Measurements from ENCODE around the gene SRPK2. TPM values are rescaled to one million over a fixed set of nuclear protein-coding genes. Genes with fewer than 3 reads are reported as not detected.
"Not testable (repeated sequence)": the region's sequence is repeated elsewhere in the genome, so short reads cannot be mapped to it uniquely, and the experiment has no call there.

SRPK2 gene
- polyA plus RNA-seq, 3 donors, result 8.5 to 17.1 (median 14.1) TPM

- 61 to 100% (median 94%) methylated on average over 1 of the region's 1 CpG for WGBS, 3 donors
- no peak overlapping the region for H3K27ac ChIP-seq (ENCODE audit: low read depth, low read length)
Observed at GRCh38 chr7:105215821-105216220, 172.9 kb downstream of the SRPK2 start.

- H3K27ac ChIP-seq (ENCODE audit: low read depth, low read length), result no peak overlapping the region
- WGBS, 3 donors, result 91 to 96% (median 96%) methylated on average over 4 of the region's 4 CpGs
Observed at GRCh38 chr7:105215182-105215581, 173.5 kb downstream of the SRPK2 start.

- H3K27ac ChIP-seq (ENCODE audit: low read depth, low read length), result no peak overlapping the region
- WGBS, 3 donors, result 55 to 84% (median 65%) methylated on average over 2 of the region's 2 CpGs
Observed at GRCh38 chr7:105213611-105214010, 175.1 kb downstream of the SRPK2 start.

- 63 to 95% (median 88%) methylated on average over 1 of the region's 1 CpG for WGBS, 3 donors
- H3K27ac ChIP-seq (ENCODE audit: low read depth, low read length), result no peak overlapping the region
Observed at GRCh38 chr7:105212212-105212611, 176.5 kb downstream of the SRPK2 start.

- no peak overlapping the region for H3K27ac ChIP-seq (ENCODE audit: low read depth, low read length)
Observed at GRCh38 chr7:105210721-105211205, 178.0 kb downstream of the SRPK2 start.

GRCh38 chr7:105209870-105210269, 178.9 kb downstream of the SRPK2 start:
- no peak overlapping the region for H3K27ac ChIP-seq (ENCODE audit: low read depth, low read length)
- 50 to 64% (median 64%) methylated on average over 3 of the region's 3 CpGs for WGBS, 3 donors

More at GRCh38 chr7:105210721-105211205, 178.0 kb downstream of the SRPK2 start:
- 44 to 63% (median 47%) methylated on average over 5 of the region's 5 CpGs for WGBS, 3 donors

GRCh38 chr7:105209433-105209832, 179.3 kb downstream of the SRPK2 start:
- WGBS, 3 donors, result 78 to 100% (median 95%) methylated on average over 1 of the region's 1 CpG
- H3K27ac ChIP-seq (ENCODE audit: low read depth, low read length), result no peak overlapping the region

- 95 to 100% (median 98%) methylated on average over 2 of the region's 2 CpGs for WGBS, 3 donors
Observed at GRCh38 chr7:105206985-105207384, 181.7 kb downstream of the SRPK2 start.

GRCh38 chr7:105205592-105206237, 183.0 kb downstream of the SRPK2 start:
- 81 to 90% (median 82%) methylated on average over 7 of the region's 7 CpGs for WGBS, 3 donors
- H3K27ac ChIP-seq (ENCODE audit: low read depth, low read length), result no peak overlapping the region

More at GRCh38 chr7:105206985-105207384, 181.7 kb downstream of the SRPK2 start:
- no peak overlapping the region for H3K27ac ChIP-seq (ENCODE audit: low read depth, low read length)

- no peak overlapping the region for H3K27ac ChIP-seq (ENCODE audit: low read depth, low read length)
- WGBS, 3 donors, result 77 to 95% (median 89%) methylated on average over 2 of the region's 2 CpGs
Observed at GRCh38 chr7:105204953-105205352, 183.8 kb downstream of the SRPK2 start.

GRCh38 chr7:105204520-105204919, 184.2 kb downstream of the SRPK2 start:
- 84 to 95% (median 92%) methylated on average over 9 of the region's 9 CpGs for WGBS, 3 donors
- H3K27ac ChIP-seq (ENCODE audit: low read depth, low read length), result no peak overlapping the region

- WGBS, 3 donors, result 77 to 81% (median 79%) methylated on average over 3 of the region's 3 CpGs
- no peak overlapping the region for H3K27ac ChIP-seq (ENCODE audit: low read depth, low read length)
Observed at GRCh38 chr7:105202616-105203015, 186.1 kb downstream of the SRPK2 start.

GRCh38 chr7:105199386-105199785, 189.3 kb downstream of the SRPK2 start:
- no peak overlapping the region for H3K27ac ChIP-seq (ENCODE audit: low read depth, low read length)
- WGBS, 3 donors, result 80 to 100% (median 98%) methylated on average over 1 of the region's 1 CpG

GRCh38 chr7:105198223-105198622, 190.5 kb downstream of the SRPK2 start:
- no peak overlapping the region for H3K27ac ChIP-seq (ENCODE audit: low read depth, low read length)
- WGBS, 3 donors, result 23 to 56% (median 50%) methylated on average over 2 of the region's 2 CpGs

GRCh38 chr7:105196473-105196872, 192.2 kb downstream of the SRPK2 start:
- WGBS, 3 donors, result 70 to 92% (median 71%) methylated on average over 7 of the region's 7 CpGs
- no peak overlapping the region for H3K27ac ChIP-seq (ENCODE audit: low read depth, low read length)

GRCh38 chr7:105195891-105196290, 192.8 kb downstream of the SRPK2 start:
- no peak overlapping the region for H3K27ac ChIP-seq (ENCODE audit: low read depth, low read length)
- 66 to 85% (median 84%) methylated on average over 1 of the region's 1 CpG for WGBS, 3 donors

GRCh38 chr7:105194959-105195358, 193.8 kb downstream of the SRPK2 start:
- H3K27ac ChIP-seq (ENCODE audit: low read depth, low read length), result not testable (repeated sequence)
- WGBS, 3 donors, result 97 to 98% (median 97%) methylated on average over 16 of the region's 16 CpGs

GRCh38 chr7:105191331-105191730, 197.4 kb downstream of the SRPK2 start:
- no peak overlapping the region for H3K27ac ChIP-seq (ENCODE audit: low read depth, low read length)
- WGBS, 3 donors, result 74 to 98% (median 77%) methylated on average over 2 of the region's 2 CpGs

GRCh38 chr7:105189859-105190492, 198.7 kb downstream of the SRPK2 start:
- H3K27ac ChIP-seq (ENCODE audit: low read depth, low read length), result no peak overlapping the region
- whole genome bisulfite sequencing, 3 donors, result 88 to 98% (median 98%) methylated on average over 8 of the region's 8 CpGs

GRCh38 chr7:105188201-105188600, 200.5 kb downstream of the SRPK2 start:
- no peak overlapping the region for H3K27ac ChIP-seq (ENCODE audit: low read depth, low read length)

Measured in adipose tissue (tissue), 3 donors.